Measurements from ENCODE around the gene INMT.

The INMT gene

DNA sequence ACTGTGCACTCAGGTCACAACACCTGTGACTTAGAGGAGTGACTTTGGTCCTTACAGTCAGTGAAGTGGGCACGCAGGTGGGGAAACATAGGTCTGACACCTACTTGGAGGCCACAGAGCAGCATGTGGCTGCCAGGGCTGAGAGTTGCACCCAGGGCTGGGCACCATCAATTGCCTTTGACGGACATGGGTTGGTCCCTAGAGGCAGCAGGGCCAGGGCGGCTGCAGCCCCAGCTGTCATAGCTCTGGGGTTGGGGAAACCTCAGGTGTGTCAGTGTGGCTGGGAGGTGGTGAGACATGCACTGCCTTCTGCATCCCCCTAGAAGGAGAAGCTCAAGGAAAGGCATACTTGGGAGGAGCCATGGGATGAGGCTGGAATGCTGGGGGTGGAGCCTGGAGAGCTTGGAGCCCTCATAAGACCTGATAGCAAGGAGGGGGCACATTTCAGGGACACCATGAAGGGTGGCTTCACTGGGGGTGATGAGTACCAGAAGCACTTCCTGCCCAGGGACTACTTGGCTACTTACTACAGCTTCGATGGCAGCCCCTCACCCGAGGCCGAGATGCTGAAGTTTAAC is at the start of gene INMT:
Gene INMT (plus strand): TSS at position 440 of the 578 bp plus-strand sequence. CDS start 16 bp downstream, at position 456.
- no peak for DNase-seq (ENCODE audit: low read depth)
- no peak within 1 kb of the TSS for H3K4me3 ChIP-seq (ENCODE audit: low read length)
- TF ChIP-seq, protein P1, sequence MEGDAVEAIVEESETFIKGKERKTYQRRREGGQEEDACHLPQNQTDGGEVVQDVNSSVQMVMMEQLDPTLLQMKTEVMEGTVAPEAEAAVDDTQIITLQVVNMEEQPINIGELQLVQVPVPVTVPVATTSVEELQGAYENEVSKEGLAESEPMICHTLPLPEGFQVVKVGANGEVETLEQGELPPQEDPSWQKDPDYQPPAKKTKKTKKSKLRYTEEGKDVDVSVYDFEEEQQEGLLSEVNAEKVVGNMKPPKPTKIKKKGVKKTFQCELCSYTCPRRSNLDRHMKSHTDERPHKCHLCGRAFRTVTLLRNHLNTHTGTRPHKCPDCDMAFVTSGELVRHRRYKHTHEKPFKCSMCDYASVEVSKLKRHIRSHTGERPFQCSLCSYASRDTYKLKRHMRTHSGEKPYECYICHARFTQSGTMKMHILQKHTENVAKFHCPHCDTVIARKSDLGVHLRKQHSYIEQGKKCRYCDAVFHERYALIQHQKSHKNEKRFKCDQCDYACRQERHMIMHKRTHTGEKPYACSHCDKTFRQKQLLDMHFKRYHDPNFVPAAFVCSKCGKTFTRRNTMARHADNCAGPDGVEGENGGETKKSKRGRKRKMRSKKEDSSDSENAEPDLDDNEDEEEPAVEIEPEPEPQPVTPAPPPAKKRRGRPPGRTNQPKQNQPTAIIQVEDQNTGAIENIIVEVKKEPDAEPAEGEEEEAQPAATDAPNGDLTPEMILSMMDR (IDR thresholded peaks at IDR 0.05; ENCODE audit: insufficient read depth, low read depth, low read length, missing control alignments), result no peak

GRCh38 chr7:30702200-30702599 is 49.7 kb upstream of the INMT start:
- DNase-seq (ENCODE audit: low read depth), result peak; percentile 6
- TF ChIP-seq, protein P1 (IDR thresholded peaks at IDR 0.05; ENCODE audit: insufficient read depth, low read depth, low read length, missing control alignments), result peak; percentile 3
- H3K4me3 ChIP-seq (ENCODE audit: low read length), result no peak overlapping the region

DNA sequence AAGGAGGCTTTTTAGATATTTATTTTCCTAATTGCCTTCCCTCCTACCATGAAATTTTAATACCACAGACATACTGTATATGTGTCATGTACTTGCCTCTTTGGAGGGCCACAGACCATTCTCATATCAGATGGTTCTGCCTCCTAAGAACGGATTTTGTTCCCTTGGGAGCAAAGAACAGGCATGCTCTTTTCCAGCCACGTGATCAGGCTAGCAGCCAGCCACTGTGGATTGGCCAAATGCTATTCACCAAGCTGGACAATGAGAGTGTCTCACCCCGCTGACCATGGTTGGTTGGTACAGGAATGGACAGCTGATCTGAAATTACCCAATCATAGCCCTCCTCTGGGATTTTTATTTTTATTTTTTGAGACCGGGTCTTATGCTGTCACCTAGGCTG is 48.2 kb upstream of the INMT start:
- TF ChIP-seq, protein P1 (IDR thresholded peaks at IDR 0.05; ENCODE audit: insufficient read depth, low read depth, low read length, missing control alignments), result no peak

DNA sequence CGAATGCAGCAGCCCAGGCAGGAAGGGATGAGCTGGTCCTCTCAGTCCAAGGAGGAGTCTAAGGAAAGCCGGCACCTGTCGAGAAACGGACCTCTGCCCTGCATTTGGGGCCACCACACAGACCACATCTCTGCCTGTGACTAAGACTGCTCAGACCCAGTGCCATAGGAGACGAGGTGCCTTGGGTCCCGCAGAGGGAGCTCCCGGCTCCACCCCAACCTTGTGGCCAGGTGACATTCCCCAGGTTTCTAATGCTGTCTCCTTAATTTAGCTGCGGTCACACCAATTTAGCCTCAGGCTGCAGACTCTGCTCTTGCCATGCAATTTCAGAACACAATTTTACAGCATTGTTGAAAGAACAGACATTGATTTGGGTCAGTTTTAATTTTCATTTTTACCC is 46.9 kb upstream of the INMT start:
- H3K4me3 ChIP-seq (ENCODE audit: low read length), result no peak overlapping the region
- DNase-seq (ENCODE audit: low read depth), result no peak
- TF ChIP-seq, protein P1 (IDR thresholded peaks at IDR 0.05; ENCODE audit: insufficient read depth, low read depth, low read length, missing control alignments), result no peak

More for the DNA sequence above, 48.2 kb upstream of the INMT start:
- no peak overlapping the region for H3K4me3 ChIP-seq (ENCODE audit: low read length)
- DNase-seq (ENCODE audit: low read depth), result no peak

DNA sequence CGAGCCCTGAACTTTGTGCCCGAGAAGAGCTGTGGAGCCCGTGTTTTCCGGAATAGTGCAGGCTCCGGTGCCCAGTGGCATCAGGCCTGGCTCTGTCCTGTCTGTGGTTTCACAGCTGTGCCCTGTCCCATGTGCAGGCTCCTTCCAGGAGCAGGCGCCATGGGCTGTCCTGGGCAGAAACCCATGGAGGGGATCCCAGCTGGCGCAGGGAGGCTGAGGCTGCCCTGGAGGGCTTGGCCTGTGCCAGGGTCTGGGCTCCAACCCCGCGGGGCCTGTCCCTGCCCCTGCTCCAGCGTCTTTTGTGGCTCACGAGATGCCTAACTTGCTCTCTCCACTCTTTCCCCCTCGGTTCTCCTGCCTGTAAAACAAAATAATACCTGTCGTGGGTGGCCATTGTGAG is 46.3 kb upstream of the INMT start:
- TF ChIP-seq, protein P1 (IDR thresholded peaks at IDR 0.05; ENCODE audit: insufficient read depth, low read depth, low read length, missing control alignments), result no peak
- DNase-seq (ENCODE audit: low read depth), result no peak
- H3K4me3 ChIP-seq (ENCODE audit: low read length), result no peak overlapping the region

- TF ChIP-seq, protein P1 (IDR thresholded peaks at IDR 0.05; ENCODE audit: insufficient read depth, low read depth, low read length, missing control alignments), result no peak
- no peak for DNase-seq (ENCODE audit: low read depth)
- no peak overlapping the region for H3K4me3 ChIP-seq (ENCODE audit: low read length)
Measured at GRCh38 chr7:30706316-30706715, 45.6 kb upstream of the INMT start.

DNA sequence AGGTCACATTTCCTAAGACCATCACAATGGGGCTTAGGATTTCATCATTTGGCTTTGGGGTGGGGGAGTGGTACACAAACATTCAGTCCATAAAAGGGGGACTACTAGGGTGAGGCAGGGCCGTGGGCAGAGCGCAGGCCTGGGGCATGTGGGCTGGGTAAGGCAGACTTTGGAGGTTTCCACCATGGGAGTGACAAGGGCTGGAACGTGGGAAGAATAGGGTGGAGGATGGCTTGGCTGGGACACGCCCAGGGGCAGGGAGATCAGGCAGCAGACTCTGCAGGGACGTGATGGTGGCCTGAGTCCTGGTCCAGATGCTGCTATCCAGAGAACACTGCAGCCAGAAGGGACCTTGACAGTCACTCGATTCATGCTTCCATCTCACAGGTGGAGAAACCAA is 45.0 kb upstream of the INMT start:
- DNase-seq (ENCODE audit: low read depth), result no peak
- H3K4me3 ChIP-seq (ENCODE audit: low read length), result no peak overlapping the region
- TF ChIP-seq, protein P1 (IDR thresholded peaks at IDR 0.05; ENCODE audit: insufficient read depth, low read depth, low read length, missing control alignments), result no peak

All from epithelial cell of esophagus (primary cell).